TTC549 (cell line): ENCODE data around the gene PTPMT1.
"Not testable (repeated sequence)": the region's sequence is repeated elsewhere in the genome, so short reads cannot be mapped to it uniquely, and the experiment has no call there.

Experiments used
- FAIRE-seq: peaks from 2 replicates; lab custom pipeline; 2012; peaks lifted over from hg19 to GRCh38; lab: Jason Lieb, UNC

PTPMT1 gene

DNA sequence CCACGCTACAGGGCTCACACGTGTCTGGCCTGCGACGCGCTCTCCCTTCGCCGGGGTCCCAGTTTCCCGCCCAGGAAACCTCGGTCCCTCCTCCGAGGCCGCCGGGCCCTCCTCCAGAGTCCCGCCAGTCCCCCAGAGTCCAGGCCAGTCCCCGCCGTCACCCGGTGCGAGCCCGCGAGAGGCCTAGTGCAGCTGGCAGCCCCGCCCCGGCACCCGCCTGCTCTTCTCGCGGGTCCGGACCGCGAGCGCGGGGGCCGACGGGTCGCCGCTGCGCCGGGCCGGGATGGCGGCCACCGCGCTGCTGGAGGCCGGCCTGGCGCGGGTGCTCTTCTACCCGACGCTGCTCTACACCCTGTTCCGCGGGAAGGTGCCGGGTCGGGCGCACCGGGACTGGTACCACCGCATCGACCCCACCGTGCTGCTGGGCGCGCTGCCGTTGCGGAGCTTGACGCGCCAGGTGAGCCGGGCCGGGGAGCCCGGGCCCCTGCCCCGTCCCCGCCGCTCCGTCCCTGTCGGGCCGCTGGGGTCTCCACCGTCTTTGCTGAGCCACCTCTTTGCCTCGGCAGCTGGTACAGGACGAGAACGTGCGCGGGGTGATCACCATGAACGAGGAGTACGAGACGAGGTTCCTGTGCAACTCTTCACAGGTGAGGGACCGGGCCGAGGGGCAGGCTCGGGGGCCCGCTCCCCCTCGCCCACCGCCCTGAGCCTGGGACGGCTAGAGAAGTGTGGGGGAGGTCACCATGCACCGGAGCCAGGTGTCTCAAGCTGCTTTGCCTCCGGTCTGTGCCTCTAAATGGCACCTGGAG, at the start of gene PTPMT1:
Gene PTPMT1 (plus strand): TSS at position 260 of the 809 bp plus-strand sequence. CDS start 24 bp downstream, at position 284.
- FAIRE-seq, result no peak

- FAIRE-seq, result no peak
These were observed 49.2 kb upstream of the PTPMT1 start for GRCh38 chr11:47516155-47516554.

GRCh38 chr11:47516984-47517853, 48.2 kb upstream of the PTPMT1 start:
- FAIRE-seq, result no peak

DNA sequence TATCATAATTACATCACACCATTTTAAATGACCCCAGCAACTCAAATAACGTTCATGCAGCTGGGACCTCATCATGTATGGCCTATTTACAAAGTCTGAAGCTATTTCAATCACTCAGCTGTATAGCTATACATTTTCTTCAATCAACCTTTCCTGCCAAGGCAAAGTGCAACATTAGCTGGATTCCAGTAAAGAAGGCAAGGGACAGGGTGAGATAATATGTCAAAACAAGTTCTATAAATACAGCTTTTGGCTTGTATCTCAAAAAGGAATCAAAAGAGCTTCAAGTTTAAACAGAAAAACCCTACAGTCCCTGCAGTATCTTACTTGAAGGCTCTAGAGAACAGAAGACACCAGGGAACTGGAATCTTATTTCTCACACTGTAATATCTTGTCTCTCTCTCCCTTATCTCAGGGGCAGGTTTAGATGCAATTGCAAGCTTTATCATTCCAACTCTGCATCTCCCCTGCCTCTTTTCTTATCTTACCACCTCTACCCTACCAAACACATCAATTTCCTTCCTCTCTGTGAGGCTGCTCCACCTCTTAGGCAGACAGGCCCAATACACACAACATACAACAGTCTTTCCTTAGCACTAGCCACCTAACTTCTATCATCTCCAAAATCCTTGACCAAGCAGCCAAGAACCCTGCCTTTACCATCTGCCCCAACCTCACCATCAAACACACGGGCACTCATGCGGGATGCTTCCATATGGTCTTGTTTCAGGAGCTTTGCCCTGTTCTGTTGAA, 47.0 kb upstream of the PTPMT1 start:
- no peak for FAIRE-seq

DNA sequence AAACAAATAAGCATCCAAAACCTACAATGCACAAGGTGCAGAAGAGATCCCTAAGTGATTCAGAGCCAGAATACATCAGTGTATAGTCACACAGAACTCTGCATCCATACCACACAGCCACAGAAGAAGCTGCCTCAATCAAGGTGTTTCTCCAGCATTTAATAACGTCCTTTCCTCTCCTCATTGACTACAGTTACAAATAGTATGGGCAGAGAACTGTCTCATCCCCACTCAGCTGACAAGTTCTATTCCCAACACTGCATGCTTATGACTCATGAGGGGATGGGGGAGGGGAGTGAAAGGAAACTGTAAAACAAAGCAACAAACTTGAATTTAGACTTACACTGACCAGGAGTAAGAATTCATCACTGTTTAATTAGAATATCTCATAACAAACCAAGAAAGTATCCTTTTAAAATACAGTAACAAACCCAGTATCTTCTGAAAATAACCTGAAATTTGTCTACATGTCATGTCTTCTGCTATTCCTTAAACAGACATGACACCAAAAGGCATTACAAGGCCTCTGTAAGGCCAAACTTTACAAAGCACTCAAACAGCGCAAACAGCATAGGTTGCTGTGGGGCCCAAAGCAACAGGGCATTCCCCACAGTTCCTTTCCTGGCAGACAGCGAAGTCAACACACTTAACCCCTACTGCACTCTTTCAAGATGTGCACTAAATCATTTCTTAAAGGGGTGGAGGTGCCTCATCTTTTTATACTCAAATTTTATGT, 41.7 kb upstream of the PTPMT1 start:
- FAIRE-seq, result no peak

DNA sequence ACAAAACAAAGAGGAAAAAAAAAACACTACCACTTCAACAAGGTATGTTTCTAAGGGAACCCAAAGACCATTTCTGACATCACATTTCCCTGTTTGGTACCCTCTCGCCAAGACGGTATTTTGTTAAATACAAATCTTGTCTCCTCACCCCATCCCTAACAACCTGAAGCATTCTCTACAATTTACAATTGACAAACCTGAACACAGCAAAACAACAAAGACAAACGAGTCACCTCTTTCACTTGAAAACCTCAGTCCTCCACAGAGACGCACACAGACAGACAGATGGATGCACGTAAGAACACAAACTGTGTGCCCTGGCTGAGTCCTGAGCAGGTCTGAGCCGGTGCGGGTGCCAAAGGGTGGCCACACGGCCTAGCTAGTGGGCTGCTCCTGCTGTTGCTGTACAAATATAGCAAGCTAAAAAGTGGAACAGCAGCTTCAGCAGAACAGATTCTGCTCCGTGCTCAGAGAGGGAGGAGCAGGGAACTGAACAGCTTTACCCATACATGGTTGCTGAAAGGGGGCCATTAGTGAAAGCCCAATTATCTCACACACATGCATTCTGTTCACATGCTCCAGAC, 41.0 kb upstream of the PTPMT1 start:
- FAIRE-seq, result no peak

DNA sequence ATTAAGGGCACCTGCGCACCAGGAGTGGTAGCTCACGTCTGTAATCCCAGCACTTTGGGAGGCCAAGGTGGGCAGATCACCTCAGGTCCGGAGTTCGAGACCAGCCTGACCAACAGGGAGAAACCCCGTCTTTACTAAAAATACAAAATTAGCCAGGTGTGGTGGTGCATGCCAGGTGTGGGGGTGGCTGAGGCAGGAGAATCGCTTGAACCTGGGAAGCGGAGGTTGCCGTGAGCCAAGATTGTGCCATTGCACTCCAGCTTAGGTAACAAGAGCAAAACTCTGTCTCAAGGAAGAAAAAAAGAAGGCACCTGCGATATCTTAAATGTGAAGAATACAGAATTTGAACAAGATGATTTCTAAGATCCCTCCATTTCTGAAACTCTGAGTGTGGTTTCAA, 39.4 kb upstream of the PTPMT1 start:
- FAIRE-seq, result not testable (repeated sequence)

GRCh38 chr11:47527186-47527585, 38.2 kb upstream of the PTPMT1 start:
- no peak for FAIRE-seq

- FAIRE-seq, result no peak
These were observed 35.4 kb upstream of the PTPMT1 start for GRCh38 chr11:47529951-47530350.

GRCh38 chr11:47530721-47531120, 34.7 kb upstream of the PTPMT1 start:
- FAIRE-seq, result not testable (repeated sequence)

DNA sequence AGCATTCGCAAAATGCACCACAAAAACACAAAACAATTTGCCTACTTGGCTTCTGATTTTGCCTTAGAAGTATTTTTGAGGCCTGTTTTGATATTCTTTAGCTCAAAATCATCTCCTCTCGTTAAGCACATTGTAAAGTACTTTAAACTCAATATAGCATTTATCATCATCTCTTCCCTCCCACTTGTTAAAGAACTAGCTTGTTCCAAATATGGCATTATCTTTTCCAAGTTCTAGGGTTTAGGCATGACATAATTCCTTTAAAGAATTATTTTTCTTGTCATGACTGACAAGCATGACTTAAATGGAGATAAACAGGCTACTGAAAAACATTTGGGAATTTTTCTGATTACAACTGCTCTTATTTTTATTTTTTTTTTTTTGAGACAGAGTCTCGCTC, 33.7 kb upstream of the PTPMT1 start:
- no peak for FAIRE-seq

DNA sequence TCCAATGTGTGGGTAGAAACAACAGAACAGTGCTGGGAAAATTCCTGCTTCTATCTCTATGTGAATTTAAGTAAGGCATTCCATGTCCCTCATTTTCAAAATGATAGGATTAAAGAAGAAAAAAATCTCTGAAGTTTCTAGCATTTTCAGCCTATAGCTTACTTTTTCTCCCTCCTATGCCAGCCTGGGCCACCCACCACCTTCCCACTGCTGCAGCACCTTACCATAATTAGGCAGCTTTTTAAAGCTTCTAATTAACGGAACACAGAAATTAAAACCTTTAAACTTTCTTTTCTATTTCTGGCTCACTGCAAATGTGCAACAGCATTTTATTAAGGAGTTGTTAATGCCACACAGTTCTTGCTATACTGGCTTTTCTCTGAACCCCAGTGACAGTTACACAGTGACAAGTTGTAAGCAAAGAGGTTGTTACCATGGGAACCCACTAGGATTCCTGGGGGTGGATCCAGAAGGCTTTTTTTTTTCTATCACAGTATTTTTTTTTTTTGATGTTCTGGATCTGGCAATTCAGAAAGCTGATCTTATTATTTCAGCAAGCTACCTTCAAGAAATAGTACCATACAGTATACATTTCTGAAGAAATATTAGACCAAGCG, 32.7 kb upstream of the PTPMT1 start:
- FAIRE-seq, result no peak

DNA sequence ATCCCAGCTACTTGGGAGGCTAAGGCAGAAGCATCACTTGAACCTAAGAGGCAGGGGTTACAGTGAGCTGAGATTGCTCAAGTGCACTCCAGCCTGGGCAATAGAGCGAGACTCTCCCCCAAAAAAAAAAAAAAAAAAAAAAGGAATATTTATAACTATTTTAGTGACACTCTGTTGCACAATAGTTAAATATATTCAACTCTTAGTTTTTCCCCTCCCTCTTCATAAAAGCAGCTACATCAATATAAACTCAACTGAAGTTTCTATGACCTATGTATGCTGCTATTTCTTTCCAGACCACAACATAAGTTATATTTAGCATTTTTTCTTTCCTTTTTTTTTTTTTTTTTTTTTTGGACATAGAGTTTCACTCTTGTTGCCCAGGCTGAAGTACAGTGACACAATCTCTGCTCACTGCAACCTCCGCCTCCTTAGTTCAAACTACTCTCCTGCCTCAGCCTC, 31.7 kb upstream of the PTPMT1 start:
- FAIRE-seq, result no peak

DNA sequence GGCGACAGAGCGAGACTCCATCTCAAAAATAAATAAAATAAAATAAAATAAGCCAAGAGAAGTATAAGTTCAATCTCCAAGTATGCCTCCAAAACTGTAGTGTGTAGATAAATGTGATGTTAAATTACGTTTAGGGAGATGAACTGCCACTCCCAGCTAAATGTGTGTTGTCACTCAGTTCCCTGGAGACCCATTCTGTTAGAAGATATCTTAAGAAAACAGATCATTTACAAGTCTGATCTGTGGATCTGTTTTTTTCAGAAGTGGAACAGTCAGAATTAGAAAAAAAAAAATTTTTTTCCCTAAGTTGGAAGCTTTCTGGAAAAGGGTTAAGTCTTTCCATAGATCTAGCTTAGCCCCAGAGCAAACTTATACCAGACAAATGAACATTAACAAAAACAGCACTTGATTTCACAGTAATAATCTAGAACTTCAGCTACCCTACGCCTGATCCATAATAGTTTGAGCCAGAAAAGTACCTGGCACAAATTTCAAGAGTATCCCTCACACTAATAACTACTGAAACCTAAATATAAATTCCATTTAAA, 30.6 kb upstream of the PTPMT1 start:
- no peak for FAIRE-seq

DNA sequence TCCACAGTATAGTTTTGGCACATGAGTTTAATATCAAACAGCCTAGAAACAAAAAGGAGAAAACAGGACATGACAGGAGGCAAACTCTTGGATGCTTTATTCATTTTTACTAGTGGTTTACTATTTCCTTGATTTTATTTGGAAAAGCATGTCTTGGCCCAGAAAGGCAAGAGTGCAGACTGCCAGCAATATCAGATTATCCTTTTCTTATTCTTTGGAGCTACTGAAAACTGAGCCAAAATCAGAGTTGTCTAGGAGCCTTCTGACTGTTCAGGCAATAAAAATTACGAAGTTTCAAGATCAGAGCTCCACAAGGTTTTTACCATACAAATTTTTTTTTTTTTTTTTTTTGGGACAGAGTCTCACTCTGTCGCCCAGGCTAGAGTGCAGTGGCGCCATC, 28.5 kb upstream of the PTPMT1 start:
- no peak for FAIRE-seq

- FAIRE-seq, result no peak
These were observed 26.4 kb upstream of the PTPMT1 start for GRCh38 chr11:47538741-47539565.

DNA sequence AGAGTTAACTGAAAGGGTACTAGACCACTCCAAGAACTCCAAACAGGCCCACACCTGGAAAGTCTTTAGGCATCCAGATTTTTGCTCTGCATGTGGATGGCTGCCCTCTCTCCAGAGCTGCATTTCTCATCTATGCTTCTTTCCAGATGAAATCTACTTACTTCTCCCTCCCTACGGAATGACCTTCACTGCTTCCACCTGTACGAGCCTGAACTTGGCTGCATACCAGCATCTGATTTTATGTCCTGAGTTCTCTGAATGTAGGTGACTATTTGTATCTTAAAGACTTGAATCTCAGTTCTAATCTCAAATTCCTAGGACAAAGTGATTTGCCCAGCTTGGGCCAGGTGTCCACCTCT, 25.7 kb upstream of the PTPMT1 start:
- no peak for FAIRE-seq

DNA sequence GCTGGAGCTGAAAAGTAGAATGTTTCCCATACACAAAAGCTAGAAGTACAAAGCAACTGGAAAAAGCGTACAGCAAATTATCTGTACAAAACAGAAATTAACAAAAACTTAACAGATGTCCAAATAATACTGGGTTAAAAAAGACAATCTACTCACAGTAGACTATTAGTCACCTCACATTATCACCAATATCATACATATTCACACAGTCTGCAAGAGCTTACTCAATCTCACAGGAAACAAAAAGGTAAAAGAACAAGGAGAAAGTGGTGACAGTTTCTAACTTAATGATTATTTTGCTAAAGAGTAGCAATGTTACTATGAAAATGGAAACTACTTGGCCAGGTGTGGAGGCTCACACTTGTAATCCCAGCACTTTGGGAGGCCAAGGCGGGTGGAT, 24.3 kb upstream of the PTPMT1 start:
- no peak for FAIRE-seq

GRCh38 chr11:47545298-47545697, 20.1 kb upstream of the PTPMT1 start:
- no peak for FAIRE-seq

DNA sequence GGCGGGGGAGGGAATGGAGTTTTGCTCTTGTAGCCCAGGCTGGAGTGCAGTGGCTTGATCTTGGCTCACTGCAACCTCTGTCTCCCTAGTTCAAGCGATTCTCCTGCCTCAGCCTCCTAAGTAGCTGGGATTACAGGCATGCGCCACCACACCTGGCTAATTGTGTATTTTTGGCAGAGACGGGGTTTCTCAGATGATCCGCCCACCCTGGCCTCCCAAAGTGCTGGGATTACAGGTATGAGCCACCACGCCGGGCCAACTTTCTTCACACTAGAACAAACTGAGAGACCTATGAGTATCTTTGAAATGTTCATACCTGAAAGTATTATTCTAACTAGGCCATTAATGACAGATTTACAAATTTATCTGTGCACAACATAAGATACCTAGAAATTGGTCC, 19.1 kb upstream of the PTPMT1 start:
- FAIRE-seq, result not testable (repeated sequence)
